Liver (tissue), 3 donors: ENCODE results near the gene SH2D7.

Experiments used
- HNF4A ChIP-seq, 2 donors: conservative IDR thresholded peaks; 2 replicates each; pipeline ENCODE4 v1.6.1; 2016; ENCODE audit warnings: antibody characterized with exemption in 2 of 2, mild to moderate bottlenecking in 2 of 2
- MAX ChIP-seq: IDR thresholded peaks from 2 replicates; pipeline ENCODE4 v1.6.1; 2016; ENCODE audit warnings: antibody characterized with exemption
- RAD21 ChIP-seq, 2 donors: IDR thresholded peaks; 2 replicates each; pipeline ENCODE4 v1.6.1; 2016; ENCODE audit warnings: antibody characterized with exemption in 2 of 2, mild to moderate bottlenecking in 2 of 2
- RXRA ChIP-seq, 2 donors: IDR thresholded peaks; 2 replicates each; pipeline ENCODE4 v1.6.1; 2017 to 2018; ENCODE audit warnings: antibody characterized with exemption in 2 of 2, mild to moderate bottlenecking in 1 of 2
- SP1 ChIP-seq: IDR thresholded peaks from 2 replicates; pipeline ENCODE4 v1.6.1; 2018; ENCODE audit warnings: antibody characterized with exemption, mild to moderate bottlenecking
- TAF1 ChIP-seq: conservative IDR thresholded peaks from 2 replicates; pipeline ENCODE4 v1.6.1; 2016; ENCODE audit warnings: antibody characterized with exemption, mild to moderate bottlenecking
- YY1 ChIP-seq: IDR thresholded peaks from 2 replicates; pipeline ENCODE4 v1.6.1; 2016; ENCODE audit warnings: antibody characterized with exemption, mild to moderate bottlenecking
- TF ChIP-seq, protein P1 (sequence below): fragments of 150-350 bp; IDR thresholded peaks from 2 replicates; pipeline ENCODE4 v1.5.1; 2017; ENCODE audit warnings: improper control_type of control experiment, low read depth, low read length; ENCODE audit not compliant: missing input control
- donor health status: healthy.
- donor health status: healthy.

DNA sequence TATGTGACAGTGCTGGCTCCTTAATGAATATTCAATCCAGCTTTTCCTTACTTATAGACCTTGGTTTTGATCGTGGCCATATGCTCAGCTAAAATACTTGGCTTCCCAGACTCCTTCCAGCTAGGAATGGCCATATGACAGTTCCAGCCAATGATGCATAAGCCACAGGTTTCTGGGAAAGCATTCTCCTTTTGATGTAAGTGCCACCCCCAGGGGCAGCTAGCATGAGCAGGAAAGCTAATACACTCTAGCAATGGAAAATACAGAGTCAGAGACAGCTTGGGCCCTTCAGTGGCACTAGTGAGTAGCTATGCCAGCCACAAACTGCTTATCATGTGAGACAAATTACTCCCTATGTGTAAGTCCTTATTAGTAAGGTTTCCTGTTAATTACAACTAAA lies 41.5 kb upstream of the SH2D7 start:
- TF ChIP-seq, protein P1, sequence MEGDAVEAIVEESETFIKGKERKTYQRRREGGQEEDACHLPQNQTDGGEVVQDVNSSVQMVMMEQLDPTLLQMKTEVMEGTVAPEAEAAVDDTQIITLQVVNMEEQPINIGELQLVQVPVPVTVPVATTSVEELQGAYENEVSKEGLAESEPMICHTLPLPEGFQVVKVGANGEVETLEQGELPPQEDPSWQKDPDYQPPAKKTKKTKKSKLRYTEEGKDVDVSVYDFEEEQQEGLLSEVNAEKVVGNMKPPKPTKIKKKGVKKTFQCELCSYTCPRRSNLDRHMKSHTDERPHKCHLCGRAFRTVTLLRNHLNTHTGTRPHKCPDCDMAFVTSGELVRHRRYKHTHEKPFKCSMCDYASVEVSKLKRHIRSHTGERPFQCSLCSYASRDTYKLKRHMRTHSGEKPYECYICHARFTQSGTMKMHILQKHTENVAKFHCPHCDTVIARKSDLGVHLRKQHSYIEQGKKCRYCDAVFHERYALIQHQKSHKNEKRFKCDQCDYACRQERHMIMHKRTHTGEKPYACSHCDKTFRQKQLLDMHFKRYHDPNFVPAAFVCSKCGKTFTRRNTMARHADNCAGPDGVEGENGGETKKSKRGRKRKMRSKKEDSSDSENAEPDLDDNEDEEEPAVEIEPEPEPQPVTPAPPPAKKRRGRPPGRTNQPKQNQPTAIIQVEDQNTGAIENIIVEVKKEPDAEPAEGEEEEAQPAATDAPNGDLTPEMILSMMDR: no peak
- TF ChIP-seq RXRA (IDR thresholded peaks at IDR 0.05) (no peak), SP1 (no peak), YY1 (no peak), TAF1 (no peak), RAD21 (IDR thresholded peaks at IDR 0.05) (no peak), HNF4A (conservative IDR thresholded peaks at IDR 0.05) (no peak), MAX (no peak)
